HepG2 (cell line): ENCODE measurements around the gene F7. TPM values are rescaled to one million over a fixed set of nuclear protein-coding genes. Genes with fewer than 3 reads are reported as not detected.

Experiments
- ATAC-seq: fragments of 200-7000 bp; cut with Tn5 transposase; 3 replicates; pipeline ENCODE4 v1.9.1; 2020; ENCODE audit warnings: mild to moderate bottlenecking, moderate library complexity
- BruUV-seq: library from RNA; stranded (reverse); fragments of 400-500 nt; replicated peaks from 2 replicates; lab custom pipeline; 2021; lab: Mats Ljungman, UMichigan
- CTCF ChIA-PET: fragments of 300-600 bp; formaldehyde crosslinking; extraction: SDS; loops from one replicate; lab custom pipeline; 2021; ENCODE audit warnings: low total read pairs, inconsistent platforms, low intra/inter-chr PET ratio; lab: Yijun Ruan, JAX
- POLR2A ChIA-PET: fragments of 350-600 bp; sonication (Branson Sonifier 250); formaldehyde crosslinking; loops from one replicate; lab custom pipeline; 2020; ENCODE audit warnings: antibody characterized with exemption, inconsistent platforms; lab: Yijun Ruan, JAX
- DNase-seq: peaks from one replicate; pipeline ENCODE4 v3.0.0-alpha.2; 2015; ENCODE audit warnings: low spot score
- FAIRE-seq: peaks from 3 replicates; lab custom pipeline; 2011; peaks lifted over from hg19 to GRCh38; lab: Jason Lieb, UNC
- H2AFZ ChIP-seq: one replicate; pipeline ENCODE4 v1.6.1; 2011; ENCODE audit warnings: low read length, inconsistent platforms
- H3K27ac ChIP-seq: fragments of 300-600 bp; 3 replicates; pipeline ENCODE4 v1.8.0; 2011; ENCODE audit warnings: mixed run types, mild to moderate bottlenecking, mixed read lengths, low read length, inconsistent platforms; ENCODE audit not compliant: insufficient read depth; ENCODE audit errors: extremely low read length
- H3K27me3 ChIP-seq, 2 experiments: fragments of 200-600 bp in 1 of 2; 2 replicates in 1 of 2; 3 replicates in 1 of 2; pipeline versions ENCODE4 v1.6.0 to v1.8.0; 2011; ENCODE audit warnings: low read length in 2 of 2, mild to moderate bottlenecking in 2 of 2, moderate library complexity in 2 of 2, inconsistent platforms in 1 of 2; ENCODE audit not compliant: insufficient read depth in 2 of 2, control insufficient read depth in 1 of 2
- H3K36me3 ChIP-seq, 2 experiments: fragments of 200-600 bp in 1 of 2; replicated peaks in 1 of 2; 2 replicates in 1 of 2; 3 replicates in 1 of 2; pipeline versions ENCODE4 v1.5.1 to v1.8.0; 2011; ENCODE audit warnings: low read length in 2 of 2, inconsistent platforms in 1 of 2; ENCODE audit not compliant: insufficient read depth in 2 of 2, control insufficient read depth in 1 of 2
- H3K4me1 ChIP-seq: 2 replicates; pipeline ENCODE4 v1.5.1; 2012; ENCODE audit warnings: low read length, inconsistent platforms; ENCODE audit not compliant: insufficient read depth
- H3K4me2 ChIP-seq: 2 replicates; pipeline ENCODE4 v1.6.0; 2011; ENCODE audit warnings: low read depth, low read length, inconsistent platforms
- H3K4me3 ChIP-seq, 3 experiments: fragments of 200-600 bp in 1 of 3; sonication (generic), shearing (Covaris generic) in 1 of 3; replicated peaks in 1 of 3; 2 replicates each; pipeline ENCODE4 v1.5.1; 2011 to 2016; ENCODE audit warnings: low read length in 3 of 3, inconsistent platforms in 2 of 3, low read depth in 2 of 3, mild to moderate bottlenecking in 2 of 3, control low read depth in 1 of 3, mixed read lengths in 1 of 3; ENCODE audit not compliant: insufficient read depth in 1 of 3
- H3K79me2 ChIP-seq: one replicate; pipeline ENCODE4 v1.6.1; 2011; ENCODE audit warnings: low read length, inconsistent platforms; ENCODE audit not compliant: insufficient read depth
- H3K9ac ChIP-seq: 2 replicates; pipeline ENCODE4 v1.6.0; 2011; ENCODE audit warnings: mild to moderate bottlenecking, low read depth, low read length, inconsistent platforms; ENCODE audit not compliant: insufficient read depth
- H3K9me3 ChIP-seq: 2 replicates; pipeline ENCODE4 v1.5.1; 2012; ENCODE audit warnings: mild to moderate bottlenecking, low read length
- H4K20me1 ChIP-seq: 2 replicates; pipeline ENCODE4 v1.6.0; 2011; ENCODE audit warnings: inconsistent platforms, mild to moderate bottlenecking, low read length, moderate library complexity; ENCODE audit not compliant: insufficient read depth
- ATF7 ChIP-seq, 2 experiments: fragments of 450-650 bp in 1 of 2; sonication (generic) in 1 of 2; formaldehyde crosslinking in 1 of 2; IDR thresholded peaks; 2 replicates each; pipeline versions ENCODE4 v1.4.0 to v1.6.1; 2016 to 2020; ENCODE audit warnings: antibody characterized with exemption in 1 of 2, mild to moderate bottlenecking in 1 of 2, missing genetic modification reagents in 1 of 2
- MIER3 ChIP-seq: IDR thresholded peaks from 2 replicates; pipeline ENCODE4 v1.6.1; 2016; ENCODE audit warnings: missing compliant biosample characterization, borderline replicate concordance
- ZBTB42 ChIP-seq: sonication (generic); formaldehyde crosslinking; IDR thresholded peaks from 2 replicates; pipeline ENCODE4 v1.5.0; 2020; ENCODE audit warnings: mild to moderate bottlenecking, missing genetic modification reagents
- ZNF263 ChIP-seq: sonication (generic); formaldehyde crosslinking; IDR thresholded peaks from 2 replicates; pipeline ENCODE4 v1.4.0; 2020; ENCODE audit warnings: missing genetic modification reagents
- ZNF564 ChIP-seq: sonication (generic); formaldehyde crosslinking; IDR thresholded peaks from 2 replicates; pipeline ENCODE4 v1.8.1; 2023; ENCODE audit warnings: mild to moderate bottlenecking, missing genetic modification reagents
- ZNF776 ChIP-seq: sonication (generic); formaldehyde crosslinking; IDR thresholded peaks from 2 replicates; pipeline ENCODE4 v1.4.0; 2020; ENCODE audit warnings: mild to moderate bottlenecking, missing genetic modification reagents
- WGBS: methylation state at CpG from one replicate; pipeline ENCODE4 v1.1.6; 2017; ENCODE audit warnings: low lambda C conversion rate; 5-methylcytosine and 5-hydroxymethylcytosine counted together
- in situ Hi-C: cut with HindIII; loops from 2 replicates; pipeline ENCODE4 v1.10.0; 2017; ENCODE audit warnings: low pct_unique_long_range_greater_than_20kb; ENCODE audit not compliant: extremely low pct_ligation_motif_present
- intact Hi-C: fragments of 100-400 bp; cut with micrococcal nuclease; formaldehyde crosslinking; loops from one replicate; pipeline ENCODE4 v1.10.0; 2022; ENCODE audit not compliant: unreplicated experiment
- polyA plus RNA-seq, 8 experiments: library from polyadenylated mRNA; depleted of rRNA in 3 of 8; stranded (reverse) in 7 of 8; unstranded in 1 of 8; fragments of >200 nt; fragmentation: Illumina TruSeq in 4 of 8; extraction: Trizol in 4 of 8; gene quantifications; 2 replicates each; pipeline versions ENCODE4 v1.2.1 to v1.2.3, GENCODE V29; 2011 to 2016; ENCODE audit warnings: low read depth in 4 of 8, missing spikeins in 1 of 8, mixed read lengths in 1 of 8; ENCODE audit not compliant: insufficient read depth in 1 of 8
- total RNA-seq, 5 experiments: library from RNA; depleted of rRNA; stranded (reverse); fragments of >200 nt; fragmentation: Illumina TruSeq; extraction: Trizol; gene quantifications; 2 replicates each; pipeline ENCODE4 v1.2.3, GENCODE V29; 2016; ENCODE audit warnings: low read depth in 1 of 5
- TF ChIP-seq, protein P1 (sequence below): sonication (generic); formaldehyde crosslinking; IDR thresholded peaks from one replicate; pipeline ENCODE4 v1.5.1; 2020; ENCODE audit warnings: mild to moderate bottlenecking, missing genetic modification reagents; ENCODE audit errors: not compliant biosample characterization

Gene F7
- total and polyA plus RNA-seq, 2 of the 13 experiments (the other 11 are each of a cell fraction or from before 2014, with no cell fraction given), result 12.6 to 26.5 TPM

- intact Hi-C loops (loop anchor here (5.0 kb wide), 1 partner anchor 51 kb away; the partner anchor contains the start of genes CUL4A and PCID2), in situ Hi-C loops (no loop called here)
- Histone ChIP-seq H3K9me3 (0 out of 2 replicates have a peak, but pooled peaks cover 5% of the 10 kb centered on the region), H3K9ac (no peak overlapping the region), H3K4me1 (peaks cover 84% of the 10 kb centered on the region), H3K79me2 (peaks cover 22% of the 10 kb centered on the region), H2AFZ (no peak overlapping the region), H4K20me1 (no peaks in the 10 kb centered on the region), H3K4me3 (no peak overlapping the region), H3K27me3 (no peaks in the 10 kb centered on the region), H3K27ac (no peak overlapping the region), H3K4me2 (no peak overlapping the region), H3K36me3 (no peaks in the 10 kb centered on the region)
- CTCF ChIA-PET, result no interaction called here
- no peak for FAIRE-seq
- no peak for TF ChIP-seq MIER3 (CRISPR knock-in tag)
- peak; percentile 89; the same call in 1 of the 2 replicates for TF ChIP-seq ZNF564 (CRISPR knock-in tag)
- no peak for TF ChIP-seq ATF7 (IDR thresholded peaks at IDR 0.05)
- TF ChIP-seq ATF7 (CRISPR knock-in tag; IDR thresholded peaks at IDR 0.05), result no peak
- TF ChIP-seq ZNF263 (CRISPR knock-in tag), result peak; percentile 73
- POLR2A ChIA-PET, result interaction anchor here (0.7 to 1.4 kb wide), 3 partner anchors 14 to 54 kb away, joined by 3 to 4 read pairs (median 3); partner anchors contain the start of gene CUL4A
- no TSS peak for BruUV-seq
- ATAC-seq, result no peak
- 94% methylated on average over 9 of the region's 9 CpGs for WGBS
- DNase-seq, result no peak
Measured at GRCh38 chr13:113155982-113156655, 50.5 kb downstream of the F7 start.

DNA sequence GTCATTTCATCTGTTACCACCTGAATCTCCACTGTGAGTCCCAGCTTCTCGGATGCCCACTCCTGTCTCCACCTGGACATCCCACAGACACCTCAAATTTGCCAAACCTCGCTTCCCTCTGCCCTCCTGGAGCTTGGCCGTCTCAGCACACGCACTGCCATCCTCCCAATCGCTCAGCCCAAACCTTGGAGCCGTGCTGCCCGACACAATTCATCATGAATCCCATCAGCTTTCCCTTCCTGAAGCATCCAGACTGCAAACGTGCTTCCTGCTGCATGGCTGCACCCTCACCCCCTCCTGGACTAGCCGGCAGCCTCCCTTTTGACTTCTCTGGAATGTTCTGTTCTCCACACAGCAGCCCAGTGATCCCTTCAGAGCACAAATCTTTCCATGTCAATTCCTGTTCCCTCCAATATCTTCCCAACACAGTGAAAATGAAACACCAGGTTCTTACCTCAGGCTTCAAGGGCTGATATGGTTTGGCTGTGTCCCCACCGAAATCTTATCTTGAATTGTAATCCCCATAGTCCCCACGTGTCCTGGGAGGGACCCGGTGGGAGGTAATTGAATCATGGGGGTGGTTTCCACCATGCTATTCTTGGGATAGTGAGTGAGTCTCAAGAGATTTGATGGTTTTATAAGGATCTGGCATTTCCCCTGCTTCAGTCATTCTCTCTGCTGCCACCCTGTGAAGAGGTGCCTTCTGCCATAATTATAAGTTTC, 51.8 kb downstream of the F7 start:
- intact Hi-C loops, result loop anchor here (5.0 kb wide), 1 partner anchor 50 kb away; the partner anchor contains the start of genes CUL4A and PCID2
- ChIA-PET POLR2A (interaction anchor here (0.7 to 2.1 kb wide), 7 partner anchors 12 to 53 kb away, joined by 3 to 11 read pairs (median 3); partner anchors contain the start of genes CUL4A and F10), CTCF (no interaction called here)
- Histone ChIP-seq H3K4me2 (peak overlapping the region; percentile 94), H3K9ac (no peak overlapping the region), H3K4me3 (no peak overlapping the region), H2AFZ (no peak overlapping the region), H4K20me1 (no peaks in the 10 kb centered on the region), H3K36me3 (no peaks in the 10 kb centered on the region), H3K27ac (no peak overlapping the region), H3K9me3 (0 out of 2 replicates have a peak, but pooled peaks cover 5% of the 10 kb centered on the region), H3K4me1 (peaks cover 72% of the 10 kb centered on the region), H3K27me3 (no peaks in the 10 kb centered on the region), H3K79me2 (peaks cover 11% of the 10 kb centered on the region)
- FAIRE-seq (no peak), ATAC-seq (no peak), DNase-seq (no peak)
- 87% methylated on average over 12 of the region's 12 CpGs for WGBS
- TF ChIP-seq, protein P1, sequence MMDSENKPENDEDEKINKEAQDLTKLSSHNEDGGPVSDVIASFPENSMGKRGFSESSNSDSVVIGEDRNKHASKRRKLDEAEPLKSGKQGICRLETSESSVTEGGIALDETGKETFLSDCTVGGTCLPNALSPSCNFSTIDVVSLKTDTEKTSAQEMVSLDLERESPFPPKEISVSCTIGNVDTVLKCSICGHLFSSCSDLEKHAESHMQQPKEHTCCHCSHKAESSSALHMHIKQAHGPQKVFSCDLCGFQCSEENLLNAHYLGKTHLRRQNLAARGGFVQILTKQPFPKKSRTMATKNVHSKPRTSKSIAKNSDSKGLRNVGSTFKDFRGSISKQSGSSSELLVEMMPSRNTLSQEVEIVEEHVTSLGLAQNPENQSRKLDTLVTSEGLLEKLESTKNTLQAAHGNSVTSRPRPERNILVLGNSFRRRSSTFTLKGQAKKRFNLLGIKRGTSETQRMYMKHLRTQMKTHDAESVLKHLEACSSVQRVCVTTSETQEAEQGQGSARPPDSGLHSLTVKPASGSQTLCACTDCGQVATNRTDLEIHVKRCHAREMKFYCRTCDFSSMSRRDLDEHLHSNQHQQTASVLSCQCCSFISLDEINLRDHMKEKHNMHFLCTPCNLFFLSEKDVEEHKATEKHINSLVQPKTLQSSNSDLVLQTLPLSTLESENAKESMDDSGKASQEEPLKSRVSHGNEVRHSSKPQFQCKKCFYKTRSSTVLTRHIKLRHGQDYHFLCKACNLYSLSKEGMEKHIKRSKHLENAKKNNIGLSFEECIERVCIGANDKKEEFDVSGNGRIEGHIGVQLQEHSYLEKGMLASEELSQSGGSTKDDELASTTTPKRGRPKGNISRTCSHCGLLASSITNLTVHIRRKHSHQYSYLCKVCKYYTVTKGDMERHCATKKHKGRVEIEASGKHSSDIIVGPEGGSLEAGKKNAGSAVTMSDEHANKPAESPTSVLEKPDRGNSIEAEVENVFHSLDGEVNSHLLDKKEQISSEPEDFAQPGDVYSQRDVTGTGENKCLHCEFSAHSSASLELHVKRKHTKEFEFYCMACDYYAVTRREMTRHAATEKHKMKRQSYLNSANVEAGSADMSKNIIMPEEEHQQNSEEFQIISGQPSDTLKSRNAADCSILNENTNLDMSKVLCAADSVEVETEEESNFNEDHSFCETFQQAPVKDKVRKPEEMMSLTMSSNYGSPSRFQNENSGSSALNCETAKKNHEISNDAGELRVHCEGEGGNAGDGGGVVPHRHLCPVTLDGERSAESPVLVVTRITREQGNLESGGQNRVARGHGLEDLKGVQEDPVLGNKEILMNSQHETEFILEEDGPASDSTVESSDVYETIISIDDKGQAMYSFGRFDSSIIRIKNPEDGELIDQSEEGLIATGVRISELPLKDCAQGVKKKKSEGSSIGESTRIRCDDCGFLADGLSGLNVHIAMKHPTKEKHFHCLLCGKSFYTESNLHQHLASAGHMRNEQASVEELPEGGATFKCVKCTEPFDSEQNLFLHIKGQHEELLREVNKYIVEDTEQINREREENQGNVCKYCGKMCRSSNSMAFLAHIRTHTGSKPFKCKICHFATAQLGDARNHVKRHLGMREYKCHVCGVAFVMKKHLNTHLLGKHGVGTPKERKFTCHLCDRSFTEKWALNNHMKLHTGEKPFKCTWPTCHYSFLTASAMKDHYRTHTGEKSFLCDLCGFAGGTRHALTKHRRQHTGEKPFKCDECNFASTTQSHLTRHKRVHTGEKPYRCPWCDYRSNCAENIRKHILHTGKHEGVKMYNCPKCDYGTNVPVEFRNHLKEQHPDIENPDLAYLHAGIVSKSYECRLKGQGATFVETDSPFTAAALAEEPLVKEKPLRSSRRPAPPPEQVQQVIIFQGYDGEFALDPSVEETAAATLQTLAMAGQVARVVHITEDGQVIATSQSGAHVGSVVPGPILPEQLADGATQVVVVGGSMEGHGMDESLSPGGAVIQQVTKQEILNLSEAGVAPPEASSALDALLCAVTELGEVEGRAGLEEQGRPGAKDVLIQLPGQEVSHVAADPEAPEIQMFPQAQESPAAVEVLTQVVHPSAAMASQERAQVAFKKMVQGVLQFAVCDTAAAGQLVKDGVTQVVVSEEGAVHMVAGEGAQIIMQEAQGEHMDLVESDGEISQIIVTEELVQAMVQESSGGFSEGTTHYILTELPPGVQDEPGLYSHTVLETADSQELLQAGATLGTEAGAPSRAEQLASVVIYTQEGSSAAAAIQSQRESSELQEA (CRISPR knock-in tag), result no peak
- TF ChIP-seq ZBTB42, result no peak
- no peak for TF ChIP-seq ZNF776 (CRISPR knock-in tag)
- no TSS peak for BruUV-seq
- in situ Hi-C loops, result no loop called here
